OCI-LY7 (cell line): ENCODE data around the gene COL6A2.
"Not testable (repeated sequence)": the region's sequence is repeated elsewhere in the genome, so short reads cannot be mapped to it uniquely, and the experiment has no call there.

Experiments
- CTCF ChIP-seq: fragments of 200-600 bp; sonication (generic); conservative IDR thresholded peaks from 2 replicates; pipeline ENCODE4 v1.5.1; 2014; ENCODE audit warnings: mild to moderate bottlenecking, antibody characterized with exemption, low read length, moderate library complexity, mixed read lengths
- EZH2phosphoT487 ChIP-seq: fragments of 200-600 bp; sonication (generic); IDR thresholded peaks from 2 replicates; pipeline ENCODE4 v1.6.1; 2018; ENCODE audit warnings: low read depth, borderline replicate concordance, mild to moderate bottlenecking, mixed run types, antibody characterized with exemption, low read length, moderate library complexity, mixed read lengths

- TF ChIP-seq CTCF, EZH2phosphoT487: not testable (repeated sequence)
Observed at GRCh38 chr21:46107376-46107775, 9.5 kb downstream of the COL6A2 start.
